Neural crest cell (in vitro differentiated cells): ENCODE data around the gene MYLIP. TPM values are rescaled to one million over a fixed set of nuclear protein-coding genes. Genes with fewer than 3 reads are reported as not detected.

ENCODE experiments used
- DNase-seq: peaks from one replicate; pipeline ENCODE4 v3.0.0; 2021; ENCODE audit warnings: low read depth, mixed read lengths, low spot score
- H3K27ac Mint-ChIP-seq: one replicate; pipeline ENCODE4 v1.8.0; 2021; ENCODE audit warnings: mild to moderate bottlenecking, mixed read lengths; ENCODE audit not compliant: unreplicated experiment
- H3K27me3 Mint-ChIP-seq: 2 replicates; pipeline ENCODE4 v1.8.0; 2021; ENCODE audit warnings: low read depth, mild to moderate bottlenecking, mixed read lengths
- H3K36me3 Mint-ChIP-seq: 2 replicates; pipeline ENCODE4 v1.8.0; 2021; ENCODE audit warnings: low read depth, mild to moderate bottlenecking, mixed read lengths
- H3K4me1 Mint-ChIP-seq: 2 replicates; pipeline ENCODE4 v1.8.0; 2021; ENCODE audit warnings: mixed read lengths
- H3K4me3 Mint-ChIP-seq: one replicate; pipeline ENCODE4 v1.8.0; 2021; ENCODE audit warnings: mild to moderate bottlenecking, mixed read lengths
- H3K9me3 Mint-ChIP-seq: 2 replicates; pipeline ENCODE4 v1.8.0; 2021; ENCODE audit warnings: mixed read lengths
- total RNA-seq: library from RNA; stranded (reverse); gene quantifications from 2 replicates; pipeline ENCODE4 v1.2.1, GENCODE V29; 2021
- TF ChIP-seq, protein P1 (sequence below): fragments of 200-600 bp; sonication (generic); conservative IDR thresholded peaks from 2 replicates; pipeline ENCODE4 v1.5.0; 2021; ENCODE audit warnings: antibody characterized with exemption, mild to moderate bottlenecking

The MYLIP gene
- total RNA-seq, 1 donor from 2014 or later: 4.5 TPM

DNA sequence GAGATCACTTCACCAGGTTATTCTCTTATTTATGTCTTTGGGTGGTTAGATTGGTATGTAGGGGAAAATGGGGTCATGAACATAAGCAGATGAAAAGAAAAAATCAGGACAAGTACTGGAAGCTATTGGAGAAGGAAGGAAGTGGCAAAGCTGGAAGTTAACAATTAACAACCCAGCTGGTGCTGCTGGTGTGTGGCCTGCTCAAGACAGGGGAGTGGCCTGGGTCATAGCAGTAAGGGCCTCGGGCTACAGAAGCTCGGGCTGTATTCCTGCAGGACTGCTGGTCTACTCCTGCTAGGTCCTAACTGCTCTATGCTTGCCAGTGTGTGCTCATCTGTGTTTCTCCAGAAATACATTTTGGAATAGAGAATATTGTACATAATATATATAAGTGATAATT lies 19.6 kb downstream of the MYLIP start:
- no peak for DNase-seq
- no peaks in the 10 kb centered on the region for H3K9me3 Mint-ChIP-seq
- H3K36me3 Mint-ChIP-seq: peaks cover 18% of the 10 kb centered on the region
- H3K27me3 Mint-ChIP-seq: no peaks in the 10 kb centered on the region
- H3K4me1 Mint-ChIP-seq: peaks cover 5% of the 10 kb centered on the region
- no peak overlapping the region for H3K27ac Mint-ChIP-seq
- TF ChIP-seq, protein P1, sequence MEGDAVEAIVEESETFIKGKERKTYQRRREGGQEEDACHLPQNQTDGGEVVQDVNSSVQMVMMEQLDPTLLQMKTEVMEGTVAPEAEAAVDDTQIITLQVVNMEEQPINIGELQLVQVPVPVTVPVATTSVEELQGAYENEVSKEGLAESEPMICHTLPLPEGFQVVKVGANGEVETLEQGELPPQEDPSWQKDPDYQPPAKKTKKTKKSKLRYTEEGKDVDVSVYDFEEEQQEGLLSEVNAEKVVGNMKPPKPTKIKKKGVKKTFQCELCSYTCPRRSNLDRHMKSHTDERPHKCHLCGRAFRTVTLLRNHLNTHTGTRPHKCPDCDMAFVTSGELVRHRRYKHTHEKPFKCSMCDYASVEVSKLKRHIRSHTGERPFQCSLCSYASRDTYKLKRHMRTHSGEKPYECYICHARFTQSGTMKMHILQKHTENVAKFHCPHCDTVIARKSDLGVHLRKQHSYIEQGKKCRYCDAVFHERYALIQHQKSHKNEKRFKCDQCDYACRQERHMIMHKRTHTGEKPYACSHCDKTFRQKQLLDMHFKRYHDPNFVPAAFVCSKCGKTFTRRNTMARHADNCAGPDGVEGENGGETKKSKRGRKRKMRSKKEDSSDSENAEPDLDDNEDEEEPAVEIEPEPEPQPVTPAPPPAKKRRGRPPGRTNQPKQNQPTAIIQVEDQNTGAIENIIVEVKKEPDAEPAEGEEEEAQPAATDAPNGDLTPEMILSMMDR: no peak
- no peak overlapping the region for H3K4me3 Mint-ChIP-seq

DNA sequence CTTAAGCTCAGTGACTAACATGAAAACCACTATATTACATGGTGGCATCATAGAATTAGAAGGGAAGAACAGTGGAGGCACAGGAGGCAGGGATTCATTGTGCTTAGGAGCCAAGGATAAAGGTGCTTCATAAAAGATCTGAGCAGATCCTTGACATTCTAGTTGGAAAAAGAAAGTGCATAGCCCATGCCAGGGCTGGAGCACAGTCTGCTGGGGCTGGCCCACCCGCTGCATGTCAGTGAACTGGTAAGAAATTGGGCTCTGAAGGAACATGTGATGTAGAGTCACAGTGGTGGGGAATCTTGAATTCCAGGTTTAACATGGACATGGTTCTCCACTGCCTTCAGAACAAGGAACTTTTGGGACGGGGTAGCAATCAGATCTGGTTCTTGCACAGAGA lies 20.4 kb downstream of the MYLIP start:
- Mint-ChIP-seq H3K36me3 (peaks cover 18% of the 10 kb centered on the region), H3K27ac (no peak overlapping the region), H3K27me3 (no peaks in the 10 kb centered on the region), H3K9me3 (no peaks in the 10 kb centered on the region), H3K4me1 (peaks cover 5% of the 10 kb centered on the region), H3K4me3 (no peak overlapping the region)
- TF ChIP-seq, protein P1: no peak
- DNase-seq: no peak

DNA sequence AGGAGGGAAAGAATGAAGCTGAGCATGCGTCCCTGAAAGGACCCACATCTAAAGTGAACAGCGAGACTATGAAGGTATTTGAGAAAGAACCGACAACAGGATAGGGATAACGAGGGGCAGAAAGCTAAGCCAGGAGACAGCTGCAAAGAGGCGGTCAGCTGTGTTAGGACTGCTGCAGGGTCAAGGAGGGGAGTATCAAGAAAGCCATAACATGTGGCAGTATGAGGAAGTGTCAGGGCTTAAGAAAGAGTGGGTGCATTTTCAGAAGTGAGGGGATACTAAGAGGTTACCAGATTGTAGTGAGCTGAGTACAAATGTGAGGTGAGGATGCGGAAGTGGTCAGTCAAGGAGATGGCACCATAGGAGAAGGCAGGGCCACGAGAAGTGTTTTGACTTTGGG lies 21.2 kb downstream of the MYLIP start:
- Mint-ChIP-seq H3K4me1 (peaks cover 5% of the 10 kb centered on the region), H3K36me3 (peaks cover 18% of the 10 kb centered on the region), H3K27me3 (no peaks in the 10 kb centered on the region), H3K4me3 (no peak overlapping the region), H3K9me3 (no peaks in the 10 kb centered on the region), H3K27ac (no peak overlapping the region)
- DNase-seq: no peak
- TF ChIP-seq, protein P1: no peak

DNA sequence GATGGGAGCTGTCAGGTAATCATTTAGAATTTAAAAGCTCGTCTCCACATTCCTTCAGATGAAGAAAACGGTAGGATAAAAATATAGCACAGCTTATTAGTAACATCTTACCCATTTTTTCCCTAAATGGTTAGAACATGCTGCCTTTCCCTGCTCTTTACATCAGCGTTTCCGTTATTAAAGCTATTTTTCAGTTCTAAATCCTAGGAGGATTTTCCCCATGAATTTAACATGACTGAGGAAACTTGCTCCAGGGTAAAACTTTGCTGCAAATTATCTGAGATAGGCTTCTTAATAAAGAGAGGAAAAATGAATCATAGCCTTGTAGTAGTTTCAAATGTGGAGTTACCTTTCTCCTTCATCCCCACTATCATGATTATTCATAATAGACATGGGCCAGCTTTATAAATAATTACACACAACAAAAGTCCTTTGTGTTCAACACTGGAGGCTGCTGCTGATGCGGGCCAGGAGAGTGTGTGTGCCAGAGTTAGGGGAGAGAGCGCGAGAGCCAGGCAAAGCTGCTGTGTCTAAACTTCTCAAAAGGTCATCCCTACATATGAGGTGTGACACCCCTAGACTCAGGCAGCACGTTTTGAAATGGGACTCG lies 24.4 kb downstream of the MYLIP start:
- no peak for DNase-seq
- peaks cover 3% of the 10 kb centered on the region for H3K4me1 Mint-ChIP-seq
- H3K36me3 Mint-ChIP-seq: peaks cover 12% of the 10 kb centered on the region
- peaks cover 5% of the 10 kb centered on the region for H3K27me3 Mint-ChIP-seq
- H3K27ac Mint-ChIP-seq: no peak overlapping the region
- H3K4me3 Mint-ChIP-seq: no peak overlapping the region
- H3K9me3 Mint-ChIP-seq: no peaks in the 10 kb centered on the region
- TF ChIP-seq, protein P1: no peak

DNA sequence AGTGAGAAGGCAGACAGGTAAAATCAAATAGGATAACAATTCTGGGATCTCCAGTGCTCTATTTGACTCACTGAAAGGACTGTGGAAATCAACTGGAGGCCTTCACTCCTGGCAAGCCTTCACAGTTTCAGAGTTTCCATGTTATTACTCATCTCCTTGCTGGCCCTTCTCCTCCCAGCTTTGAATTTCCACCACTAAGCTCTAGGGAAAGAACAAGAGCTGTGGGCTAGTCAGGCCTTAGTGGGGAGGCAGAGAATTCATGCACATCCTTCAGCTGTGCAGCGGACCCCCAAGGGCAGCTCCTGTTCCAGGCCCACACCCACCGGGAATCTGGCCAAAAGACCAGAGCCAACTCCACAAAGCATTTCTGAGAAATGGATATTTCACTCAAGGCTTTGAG lies 26.0 kb downstream of the MYLIP start:
- peaks cover 5% of the 10 kb centered on the region for H3K27me3 Mint-ChIP-seq
- H3K4me1 Mint-ChIP-seq: peaks cover 8% of the 10 kb centered on the region
- no peak for DNase-seq
- no peaks in the 10 kb centered on the region for H3K9me3 Mint-ChIP-seq
- peaks cover 5% of the 10 kb centered on the region for H3K36me3 Mint-ChIP-seq
- H3K4me3 Mint-ChIP-seq: no peak overlapping the region
- TF ChIP-seq, protein P1: no peak
- no peak overlapping the region for H3K27ac Mint-ChIP-seq
